ACC112 (cell line): ENCODE results near the gene DTNB.

Experiments used
- H2AFZ ChIP-seq: fragments of 200-600 bp; sonication (generic); one replicate; pipeline ENCODE4 v1.6.0; 2017; ENCODE audit warnings: antibody characterized with exemption, low read length; ENCODE audit not compliant: unreplicated experiment
- H3K27ac ChIP-seq: fragments of 200-600 bp; sonication (generic); 2 replicates; pipeline ENCODE4 v1.5.1; 2014; ENCODE audit warnings: low read depth, mild to moderate bottlenecking, antibody characterized with exemption, low read length, moderate library complexity
- H3K27me3 ChIP-seq: fragments of 200-600 bp; sonication (generic); 2 replicates; pipeline ENCODE4 v1.6.1; 2014; ENCODE audit warnings: mild to moderate bottlenecking, antibody characterized with exemption, low read length, moderate library complexity, mixed read lengths; ENCODE audit not compliant: insufficient read depth
- H3K36me3 ChIP-seq: fragments of 200-600 bp; sonication (generic); 2 replicates; pipeline ENCODE4 v1.6.1; 2016; ENCODE audit warnings: mild to moderate bottlenecking, antibody characterized with exemption, low read length, moderate library complexity, mixed read lengths; ENCODE audit not compliant: insufficient read depth
- H3K4me1 ChIP-seq: fragments of 200-600 bp; sonication (generic); one replicate; pipeline ENCODE4 v1.6.1; 2016; ENCODE audit warnings: low read length, mixed read lengths; ENCODE audit not compliant: insufficient read depth, unreplicated experiment, control insufficient read depth
- H3K4me3 ChIP-seq: fragments of 200-600 bp; sonication (generic); 2 replicates; pipeline ENCODE4 v1.5.1; 2014; ENCODE audit warnings: mild to moderate bottlenecking, low read depth, low read length
- H3K79me2 ChIP-seq: fragments of 200-600 bp; sonication (generic); one replicate; pipeline ENCODE4 v1.6.0; 2016; ENCODE audit warnings: low read length; ENCODE audit not compliant: control insufficient read depth, unreplicated experiment, insufficient read depth

DTNB gene

DNA sequence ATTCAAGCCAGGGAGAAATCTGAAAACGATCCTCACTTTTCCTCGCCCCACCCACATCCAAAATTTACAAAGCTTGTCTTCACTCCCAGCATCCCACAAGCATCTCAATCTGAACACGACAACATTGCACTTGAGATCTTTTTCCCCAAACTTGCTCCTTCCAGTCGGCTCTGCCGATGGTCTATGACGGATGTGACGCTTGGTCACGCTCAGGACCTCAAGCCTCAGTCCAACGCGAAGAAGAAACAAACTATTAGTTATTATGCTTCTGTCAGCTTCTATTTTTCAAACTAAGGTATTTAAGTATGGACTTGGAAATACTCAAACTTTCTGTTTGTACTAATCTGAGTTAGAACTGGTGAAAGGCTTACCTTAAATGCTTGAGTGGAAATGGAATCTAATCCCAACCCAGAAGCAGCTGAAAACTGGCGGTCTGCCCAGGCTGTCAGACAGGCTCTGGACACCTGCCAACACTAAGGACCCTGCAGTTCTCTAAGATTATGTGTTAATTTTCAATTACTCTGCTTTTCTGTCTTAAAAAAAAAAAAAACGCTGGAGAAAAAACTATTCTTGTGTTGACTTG lies 199.5 kb downstream of the DTNB start:
- no peaks in the 10 kb centered on the region for H3K79me2 ChIP-seq
- no peak overlapping the region for H2AFZ ChIP-seq
- H3K4me3 ChIP-seq = no peak overlapping the region
- H3K36me3 ChIP-seq = no peaks in the 10 kb centered on the region
- H3K27ac ChIP-seq = no peak overlapping the region
- H3K4me1 ChIP-seq = no peaks in the 10 kb centered on the region
- H3K27me3 ChIP-seq = no peaks in the 10 kb centered on the region

DNA sequence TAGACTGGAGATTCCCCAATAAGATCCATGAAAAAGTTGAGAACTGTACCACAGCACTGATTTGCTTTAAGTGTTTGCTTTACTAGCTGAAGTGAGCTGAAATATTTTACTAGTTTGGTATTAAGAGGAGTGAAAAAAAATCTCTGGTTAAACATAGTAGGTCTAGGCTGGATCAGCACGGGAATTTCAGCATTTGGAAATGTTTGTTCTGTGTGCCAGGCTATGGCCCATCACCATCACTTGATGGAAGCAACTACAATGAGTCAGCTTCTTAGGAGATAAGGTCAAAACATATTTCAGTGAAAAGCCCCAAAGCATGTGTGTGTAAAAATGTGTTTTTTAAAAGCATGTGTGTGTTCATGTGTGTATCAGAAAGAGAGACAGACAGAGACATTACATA lies 200.2 kb downstream of the DTNB start:
- Histone ChIP-seq H3K36me3 (no peaks in the 10 kb centered on the region), H3K4me1 (no peaks in the 10 kb centered on the region), H2AFZ (no peak overlapping the region), H3K27me3 (no peaks in the 10 kb centered on the region), H3K27ac (no peak overlapping the region), H3K4me3 (no peak overlapping the region), H3K79me2 (no peaks in the 10 kb centered on the region)

DNA sequence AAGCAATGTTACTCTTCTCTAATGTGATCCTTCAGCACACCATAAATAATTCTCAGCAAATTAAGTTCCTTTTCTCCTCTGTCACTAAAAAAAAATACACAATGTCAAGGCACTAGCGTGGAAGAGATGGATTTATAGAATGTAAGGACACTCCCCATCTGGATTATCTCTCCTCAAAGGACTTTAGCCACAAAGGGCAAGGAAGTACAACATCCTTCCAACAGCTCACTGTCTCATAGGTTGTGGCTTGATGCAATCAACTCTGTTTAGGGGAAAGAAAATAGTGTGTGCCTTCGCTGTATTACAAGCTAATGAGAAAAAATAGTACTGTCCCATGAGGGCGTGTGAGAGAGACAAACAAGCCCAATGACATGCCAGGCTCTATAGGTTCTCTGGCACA lies 202.6 kb downstream of the DTNB start:
- H3K36me3 ChIP-seq = no peaks in the 10 kb centered on the region
- no peaks in the 10 kb centered on the region for H3K27me3 ChIP-seq
- no peak overlapping the region for H2AFZ ChIP-seq
- H3K79me2 ChIP-seq = no peaks in the 10 kb centered on the region
- no peak overlapping the region for H3K27ac ChIP-seq
- H3K4me3 ChIP-seq = no peak overlapping the region
- no peaks in the 10 kb centered on the region for H3K4me1 ChIP-seq

- no peak overlapping the region for H2AFZ ChIP-seq
- no peak overlapping the region for H3K27ac ChIP-seq
- H3K27me3 ChIP-seq = no peaks in the 10 kb centered on the region
- no peaks in the 10 kb centered on the region for H3K36me3 ChIP-seq
- H3K4me3 ChIP-seq = no peak overlapping the region
- no peaks in the 10 kb centered on the region for H3K79me2 ChIP-seq
- no peaks in the 10 kb centered on the region for H3K4me1 ChIP-seq
These were observed 205.6 kb downstream of the DTNB start for GRCh38 chr2:25467743-25468142.

DNA sequence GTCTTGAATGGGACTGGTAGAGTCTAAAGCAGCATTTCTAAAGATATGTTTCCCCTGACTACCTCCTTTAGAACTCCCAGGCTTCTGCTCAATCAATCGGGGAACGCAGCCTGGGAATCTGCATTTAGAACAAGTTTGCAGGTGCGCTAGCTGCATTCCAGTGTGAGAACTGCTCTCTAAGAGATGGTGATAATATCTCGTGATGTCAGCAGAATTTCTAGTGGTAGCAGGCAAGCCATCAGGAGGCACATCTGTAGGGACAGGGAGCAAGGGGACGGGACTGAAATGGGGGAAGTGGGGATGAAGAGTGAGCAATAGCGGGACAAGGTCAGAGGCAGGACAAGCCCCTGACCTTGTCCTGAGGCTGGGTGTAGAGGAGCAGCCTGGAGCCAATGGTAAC lies 211.4 kb downstream of the DTNB start:
- Histone ChIP-seq H2AFZ (no peak overlapping the region), H3K79me2 (no peaks in the 10 kb centered on the region), H3K4me3 (no peak overlapping the region), H3K36me3 (no peaks in the 10 kb centered on the region), H3K27me3 (no peaks in the 10 kb centered on the region), H3K27ac (no peak overlapping the region), H3K4me1 (no peaks in the 10 kb centered on the region)

DNA sequence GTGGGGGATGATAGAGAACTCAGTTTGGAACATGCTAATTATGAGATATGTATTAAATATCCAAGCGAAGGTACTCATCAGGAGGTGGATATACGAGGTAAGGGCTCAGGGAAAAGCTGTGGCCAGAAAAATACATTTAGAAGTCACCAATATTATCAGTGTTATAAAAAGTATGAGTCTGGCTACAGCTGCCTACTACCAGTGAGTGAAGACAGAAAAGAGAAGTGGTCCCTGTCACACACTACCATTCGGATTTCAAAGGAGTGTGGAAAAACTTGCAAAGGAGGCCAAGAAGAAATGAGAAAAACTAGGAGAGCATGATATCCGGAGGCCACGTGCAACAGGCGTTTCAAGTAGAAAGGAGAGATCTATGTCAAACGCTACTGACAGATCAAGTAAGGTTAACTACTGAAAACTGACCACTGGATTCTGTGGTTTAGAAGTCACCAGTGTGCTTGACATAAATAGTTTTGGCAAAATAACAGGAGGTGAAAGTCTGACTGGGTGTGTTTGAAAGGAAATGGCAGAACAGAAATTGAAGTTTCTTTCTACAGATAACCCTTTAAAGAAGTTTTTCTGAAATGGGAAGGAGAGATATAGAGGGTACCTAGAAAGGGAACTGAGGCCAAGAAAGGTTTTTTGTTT lies 213.0 kb downstream of the DTNB start:
- no peak overlapping the region for H2AFZ ChIP-seq
- H3K4me3 ChIP-seq = no peak overlapping the region
- H3K27ac ChIP-seq = no peak overlapping the region
- H3K36me3 ChIP-seq = no peaks in the 10 kb centered on the region
- H3K4me1 ChIP-seq = no peaks in the 10 kb centered on the region
- H3K27me3 ChIP-seq = no peaks in the 10 kb centered on the region
- H3K79me2 ChIP-seq = no peaks in the 10 kb centered on the region

DNA sequence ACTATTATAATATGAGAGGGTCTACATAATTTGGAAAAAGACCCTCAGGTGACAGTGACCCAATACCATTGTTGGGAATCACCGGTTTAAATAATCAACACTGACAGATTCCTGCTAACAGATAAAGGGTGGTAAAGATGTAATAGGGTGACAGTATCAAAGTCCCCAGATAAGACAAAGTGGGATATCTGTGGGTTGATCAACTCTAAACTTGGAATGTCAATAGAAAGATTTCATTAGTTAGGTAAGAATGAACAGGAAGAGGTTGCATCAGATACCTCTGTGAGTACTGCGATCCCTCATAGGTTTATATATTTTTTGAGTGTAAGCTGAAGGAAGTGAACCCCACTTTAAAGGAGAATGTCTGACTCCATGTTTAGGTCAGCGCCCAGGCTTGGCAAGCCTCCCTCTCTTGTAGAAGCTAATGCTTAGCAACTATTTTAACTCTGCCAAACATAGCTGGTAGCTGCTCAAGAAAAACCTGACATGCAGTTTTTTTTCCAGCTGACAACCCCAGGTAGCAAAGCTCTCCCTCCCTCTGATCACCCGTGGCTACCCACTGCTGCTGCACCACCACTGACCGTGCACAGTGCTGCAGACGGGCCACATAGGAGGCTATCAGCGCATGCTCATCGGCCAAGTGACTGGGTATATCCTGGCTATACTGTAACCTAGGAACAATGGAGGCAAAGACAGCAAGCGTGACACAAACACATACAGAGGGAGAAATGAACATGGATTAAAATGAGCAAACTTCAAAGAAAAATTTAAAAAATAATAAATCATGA lies 218.4 kb downstream of the DTNB start:
- Histone ChIP-seq H3K4me1 (peaks cover 5% of the 10 kb centered on the region), H3K4me3 (no peak overlapping the region), H2AFZ (no peak overlapping the region), H3K27ac (no peak overlapping the region), H3K36me3 (no peaks in the 10 kb centered on the region), H3K27me3 (no peaks in the 10 kb centered on the region), H3K79me2 (no peaks in the 10 kb centered on the region)

DNA sequence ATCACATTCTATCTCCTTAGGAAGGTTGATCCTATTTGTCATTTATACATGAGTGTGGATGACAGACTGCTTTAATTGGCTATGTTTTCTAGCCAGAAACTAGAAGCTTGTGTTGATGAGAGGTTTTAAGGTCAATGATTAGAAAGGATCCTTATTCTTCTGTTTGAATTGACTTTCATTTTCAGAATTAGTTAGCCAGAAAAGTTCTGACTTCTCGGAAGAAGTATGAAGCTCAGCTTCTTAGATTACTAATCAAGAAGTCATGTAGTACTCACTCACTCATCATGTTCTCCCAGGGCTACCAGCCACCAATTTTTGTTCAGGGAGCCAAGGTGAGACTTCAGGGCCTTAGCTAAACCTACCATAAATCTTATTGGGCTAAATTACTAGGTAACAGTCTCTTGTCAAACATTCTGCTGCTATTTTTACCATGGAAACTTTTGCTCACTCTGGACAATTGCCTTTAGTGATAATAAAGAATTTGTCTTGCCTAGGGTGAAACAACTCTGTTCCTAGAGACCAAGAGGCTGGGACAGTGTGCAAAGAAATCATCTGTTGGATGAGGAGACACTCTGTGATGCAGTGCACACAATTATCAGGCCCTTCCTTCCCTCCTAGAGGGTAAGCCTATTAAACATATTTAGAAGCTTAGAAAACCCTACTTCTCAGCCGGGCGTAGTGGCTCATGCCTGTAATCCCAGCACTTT lies 220.0 kb downstream of the DTNB start:
- Histone ChIP-seq H3K4me1 (peaks cover 5% of the 10 kb centered on the region), H3K27ac (no peak overlapping the region), H2AFZ (no peak overlapping the region)

GRCh38 chr2:25448808-25449207 lies 224.6 kb downstream of the DTNB start:
- Histone ChIP-seq H3K27me3 (no peaks in the 10 kb centered on the region), H3K36me3 (no peaks in the 10 kb centered on the region), H3K79me2 (no peaks in the 10 kb centered on the region), H3K27ac (no peak overlapping the region), H3K4me1 (peaks cover 5% of the 10 kb centered on the region), H3K4me3 (no peak overlapping the region), H2AFZ (no peak overlapping the region)

More for the DNA sequence above, 220.0 kb downstream of the DTNB start:
- no peaks in the 10 kb centered on the region for H3K79me2 ChIP-seq
- H3K36me3 ChIP-seq = no peaks in the 10 kb centered on the region
- no peaks in the 10 kb centered on the region for H3K27me3 ChIP-seq
- peak overlapping the region; percentile 31; the same call in 1 of the 2 replicates for H3K4me3 ChIP-seq

GRCh38 chr2:25447018-25447417 lies 226.4 kb downstream of the DTNB start:
- no peaks in the 10 kb centered on the region for H3K36me3 ChIP-seq
- no peaks in the 10 kb centered on the region for H3K79me2 ChIP-seq
- H3K4me1 ChIP-seq = no peaks in the 10 kb centered on the region

More at GRCh38 chr2:25447018-25447417, 226.4 kb downstream of the DTNB start:
- no peak overlapping the region for H3K4me3 ChIP-seq
- no peak overlapping the region for H2AFZ ChIP-seq
- H3K27ac ChIP-seq = no peak overlapping the region
- no peaks in the 10 kb centered on the region for H3K27me3 ChIP-seq
